K562 (cell line): ENCODE data around the gene MYL6B. TPM values are rescaled to one million over a fixed set of nuclear protein-coding genes. Genes with fewer than 3 reads are reported as not detected.

ENCODE experiments used
- AFF4 ChIP-seq: sonication (generic); formaldehyde crosslinking; IDR thresholded peaks from 2 replicates; pipeline ENCODE4 v1.8.0; 2023; ENCODE audit warnings: mild to moderate bottlenecking, missing genetic modification reagents
- CREB5 ChIP-seq: fragments of 250-450 bp; sonication (Bioruptor Pico); IDR thresholded peaks from 2 replicates; pipeline ENCODE4 v1.5.0; 2020; ENCODE audit warnings: mild to moderate bottlenecking
- E2F4 ChIP-seq: sonication (generic); formaldehyde crosslinking; IDR thresholded peaks from 2 replicates; pipeline ENCODE4 v1.8.0; 2022; ENCODE audit warnings: mild to moderate bottlenecking, low read depth, missing genetic modification reagents
- EP300 ChIP-seq: IDR thresholded peaks from 2 replicates; pipeline ENCODE4 v1.6.1; 2012; ENCODE audit warnings: low read length, improper control_type of control experiment
- HDAC3 ChIP-seq: fragments of 450-650 bp; IDR thresholded peaks from 2 replicates; pipeline ENCODE4 v1.6.1; 2018; ENCODE audit warnings: borderline replicate concordance, mild to moderate bottlenecking, moderate library complexity; ENCODE audit not compliant: partially characterized antibody
- NCOA1 ChIP-seq: fragments of 450-650 bp; IDR thresholded peaks from 2 replicates; pipeline ENCODE4 v1.6.1; 2016; ENCODE audit warnings: low read depth
- NFATC3 ChIP-seq: fragments of 450-650 bp; IDR thresholded peaks from 2 replicates; pipeline ENCODE4 v1.6.1; 2017; ENCODE audit warnings: mild to moderate bottlenecking
- NFIC ChIP-seq: fragments of 450-650 bp; IDR thresholded peaks from 2 replicates; pipeline ENCODE4 v1.6.1; 2017; ENCODE audit warnings: mild to moderate bottlenecking, inconsistent platforms
- PCBP2 ChIP-seq: fragments of 200-400 bp; formaldehyde crosslinking; IDR thresholded peaks from 2 replicates; pipeline ENCODE4 v1.6.1; 2018; ENCODE audit warnings: low read length, low read depth, mild to moderate bottlenecking, moderate library complexity; ENCODE audit not compliant: poor library complexity, severe bottlenecking
- TAF9B ChIP-seq: fragments of 450-650 bp; IDR thresholded peaks from 2 replicates; pipeline ENCODE4 v1.6.1; 2018; ENCODE audit warnings: mild to moderate bottlenecking; ENCODE audit not compliant: partially characterized antibody
- THRAP3 ChIP-seq: fragments of 450-650 bp; IDR thresholded peaks from 2 replicates; pipeline ENCODE4 v1.6.1; 2016; ENCODE audit warnings: mild to moderate bottlenecking, inconsistent platforms, borderline replicate concordance
- UBTF ChIP-seq, 2 experiments: IDR thresholded peaks; 2 replicates each; pipeline ENCODE4 v1.6.1; 2012; ENCODE audit warnings: improper control_type of control experiment in 2 of 2, low read depth in 2 of 2, low read length in 2 of 2, borderline replicate concordance in 1 of 2
- ZNF518B ChIP-seq: fragments of 250-450 bp; sonication (Bioruptor Pico); IDR thresholded peaks from 2 replicates; pipeline ENCODE4 v1.5.0; 2021; ENCODE audit warnings: mild to moderate bottlenecking, moderate library complexity
- ZSCAN32 ChIP-seq: fragments of 450-650 bp; formaldehyde crosslinking; IDR thresholded peaks from 2 replicates; pipeline ENCODE4 v1.4.0; 2020; ENCODE audit warnings: mild to moderate bottlenecking, moderate library complexity
- polyA plus RNA-seq, 8 experiments: library from polyadenylated mRNA; depleted of rRNA in 4 of 8; stranded (reverse) in 5 of 8; unstranded in 3 of 8; fragments of >200 nt; fragmentation: Nextera tagmentation in 2 of 8; fragmentation: Illumina TruSeq in 1 of 8; extraction: Ambion mirVana in 2 of 8; extraction: Trizol in 1 of 8; gene quantifications; 2 replicates each; pipeline versions ENCODE4 v1.2.1 to v1.2.3, GENCODE V29; 2011 to 2014; ENCODE audit warnings: inconsistent platforms in 1 of 8, missing spikeins in 1 of 8
- total RNA-seq, 7 experiments: library from RNA; depleted of rRNA in 6 of 7; stranded (reverse); fragments of >200 nt in 6 of 7; fragmentation: Illumina TruSeq in 2 of 7; extraction: Trizol in 2 of 7; gene quantifications; 2 replicates each; pipeline versions ENCODE4 v1.2.1 to v1.2.3, GENCODE V29; 2011 to 2021; ENCODE audit warnings: low replicate concordance in 1 of 7

MYL6B gene
- total and polyA plus RNA-seq, 9 of the 15 experiments (the other 6 are each of a cell fraction or from before 2014, with no cell fraction given), result 42.8 to 77.3 (median 68.6) TPM

GRCh38 chr12:56127485-56127887 lies 24.9 kb upstream of the MYL6B start (continued):
- TF ChIP-seq PCBP2, result no peak
- TF ChIP-seq E2F4 (CRISPR knock-in tag), result no peak
- 0 out of 2 replicates have a peak, but pooled peaks have one; percentile 61 for TF ChIP-seq CREB5 (CRISPR knock-in tag)
- 0 out of 2 replicates have a peak, but pooled peaks have one; percentile 48 for TF ChIP-seq ZSCAN32 (CRISPR knock-in tag)
- TF ChIP-seq NFIC, result peak; percentile 77
- TF ChIP-seq NFATC3, result peak; percentile 33; the same call in 1 of the 2 replicates
- TF ChIP-seq NCOA1, result peak; percentile 28; the same call in 1 of the 2 replicates
- TF ChIP-seq UBTF (IDR thresholded peaks at IDR 0.05; ENCODE audit: borderline replicate concordance in 1 of 2, low read depth in 2 of 2, low read length in 2 of 2), result no peak
- TF ChIP-seq AFF4 (CRISPR knock-in tag), result peak; percentile 26; the same call in 1 of the 2 replicates
- TF ChIP-seq TAF9B, result peak; percentile 38
- 0 out of 2 replicates have a peak, but pooled peaks have one; percentile 15 for TF ChIP-seq THRAP3
- peak; percentile 23; the same call in 1 of the 2 replicates for TF ChIP-seq EP300
- peak; percentile 38; the same call in 1 of the 2 replicates for TF ChIP-seq ZNF518B (CRISPR knock-in tag)
- TF ChIP-seq HDAC3, result peak; percentile 60
